SK-N-SH (cell line): ENCODE results near the gene POLR3E. TPM values are rescaled to one million over a fixed set of nuclear protein-coding genes. Genes with fewer than 3 reads are reported as not detected.

Experiments used
- CTCF ChIA-PET: fragments of 300-600, 350-600 bp; formaldehyde crosslinking; extraction: SDS; loops from one replicate; lab custom pipeline; 2021; lab: Yijun Ruan, JAX
- POLR2A ChIA-PET: fragments of 350-600 bp; sonication (Branson Sonifier 250); formaldehyde crosslinking; extraction: SDS; loops from one replicate; lab custom pipeline; 2020; ENCODE audit warnings: antibody characterized with exemption, inconsistent platforms; lab: Yijun Ruan, JAX
- DNase-seq: peaks from one replicate; pipeline ENCODE4 v3.0.0; 2012
- H2AFZ ChIP-seq: fragments of 200-600 bp; sonication (generic); 2 replicates; pipeline ENCODE4 v1.8.1; 2016; ENCODE audit warnings: antibody characterized with exemption, mild to moderate bottlenecking, low read depth
- H3F3A ChIP-seq: fragments of 200-600 bp; sonication (generic); replicated peaks from 2 replicates; pipeline ENCODE3; 2016; ENCODE audit warnings: antibody characterized with exemption, mild to moderate bottlenecking; ENCODE audit not compliant: insufficient read depth
- H3K27ac ChIP-seq, 2 experiments: fragments of 200-500 bp in 1 of 2; fragments of 200-600 bp in 1 of 2; sonication (Bioruptor generic) in 1 of 2; sonication (generic), shearing (Covaris generic) in 1 of 2; 2 replicates each; pipeline versions ENCODE4 v1.5.1 to v1.6.1; 2014 to 2016; ENCODE audit warnings: low read depth in 2 of 2, inconsistent platforms in 1 of 2, low read length in 1 of 2, mild to moderate bottlenecking in 1 of 2, mixed read lengths in 1 of 2
- H3K27me3 ChIP-seq: fragments of 200-600 bp; sonication (generic), shearing (Covaris generic); 2 replicates; pipeline ENCODE4 v1.6.1; 2016; ENCODE audit warnings: mixed run types; ENCODE audit not compliant: insufficient read depth
- H3K36me3 ChIP-seq, 2 experiments: fragments of 200-500 bp in 1 of 2; fragments of 200-600 bp in 1 of 2; sonication (Bioruptor generic) in 1 of 2; sonication (generic) in 1 of 2; replicated peaks in 1 of 2; 2 replicates each; pipeline versions ENCODE3 to v1.5.1; 2014 to 2016; ENCODE audit warnings: low read length in 1 of 2, mild to moderate bottlenecking in 1 of 2; ENCODE audit not compliant: insufficient read depth in 2 of 2, control insufficient read depth in 1 of 2
- H3K4me1 ChIP-seq, 2 experiments: fragments of 200-500 bp in 1 of 2; fragments of 200-600 bp in 1 of 2; sonication (Bioruptor generic) in 1 of 2; sonication (generic), shearing (Covaris generic) in 1 of 2; 2 replicates each; pipeline versions ENCODE4 v1.5.1 to v1.6.1; 2014 to 2016; ENCODE audit warnings: low read depth in 1 of 2, low read length in 1 of 2, mixed run types in 1 of 2; ENCODE audit not compliant: insufficient read depth in 2 of 2, control insufficient read depth in 1 of 2
- H3K4me2 ChIP-seq: fragments of 200-600 bp; sonication (generic), shearing (Covaris generic); 2 replicates; pipeline ENCODE4 v1.6.1; 2017; ENCODE audit warnings: mixed run types
- H3K4me3 ChIP-seq, 2 experiments: fragments of 200-500 bp in 1 of 2; fragments of 200-600 bp in 1 of 2; sonication (Bioruptor generic) in 1 of 2; sonication (generic), shearing (Covaris generic) in 1 of 2; 2 replicates each; pipeline versions ENCODE4 v1.5.1 to v1.8.1; 2014 to 2016; ENCODE audit warnings: low read depth in 2 of 2, inconsistent platforms in 1 of 2, low read length in 1 of 2, mild to moderate bottlenecking in 1 of 2, mixed read lengths in 1 of 2, moderate library complexity in 1 of 2
- H3K79me2 ChIP-seq: fragments of 200-600 bp; sonication (generic); 2 replicates; pipeline ENCODE4 v1.8.1; 2017; ENCODE audit warnings: mild to moderate bottlenecking; ENCODE audit not compliant: insufficient read depth
- H3K9ac ChIP-seq: fragments of 200-600 bp; sonication (generic); 2 replicates; pipeline ENCODE4 v1.6.1; 2017; ENCODE audit warnings: mixed run types
- H3K9me2 ChIP-seq: fragments of 200-600 bp; sonication (generic); 2 replicates; pipeline ENCODE4 v1.6.1; 2017; ENCODE audit warnings: mixed run types
- H3K9me3 ChIP-seq: fragments of 200-600 bp; sonication (generic); 2 replicates; pipeline ENCODE4 v1.6.1; 2017; ENCODE audit warnings: mixed run types, mild to moderate bottlenecking, moderate library complexity
- H4K20me1 ChIP-seq: fragments of 200-600 bp; sonication (generic); 2 replicates; pipeline ENCODE4 v1.6.1; 2017; ENCODE audit warnings: mild to moderate bottlenecking, mixed run types; ENCODE audit not compliant: insufficient read depth
- EZH2phosphoT487 ChIP-seq: fragments of 200-600 bp; sonication (generic); IDR thresholded peaks from 2 replicates; pipeline ENCODE4 v1.6.1; 2017; ENCODE audit warnings: low read depth, mixed run types, mild to moderate bottlenecking, antibody characterized with exemption, moderate library complexity, borderline replicate concordance
- FOSL2 ChIP-seq: IDR thresholded peaks from 2 replicates; pipeline ENCODE4 v1.4.0; 2012; ENCODE audit warnings: low read depth, mild to moderate bottlenecking, moderate library complexity, borderline replicate concordance
- GATA2 ChIP-seq: sonication (generic); formaldehyde crosslinking; IDR thresholded peaks from 2 replicates; pipeline ENCODE4 v1.5.0; 2020; ENCODE audit warnings: mild to moderate bottlenecking, missing genetic modification reagents
- MEF2A ChIP-seq: IDR thresholded peaks from 2 replicates; pipeline ENCODE4 v1.4.0; 2012; ENCODE audit warnings: low read depth, borderline replicate concordance
- NFIC ChIP-seq: IDR thresholded peaks from 2 replicates; pipeline ENCODE4 v1.4.0; 2012; ENCODE audit warnings: borderline replicate concordance
- RFX5 ChIP-seq: IDR thresholded peaks from 2 replicates; pipeline ENCODE4 v1.6.1; 2012; ENCODE audit warnings: mild to moderate bottlenecking, improper control_type of control experiment, low read length
- TAF1 ChIP-seq: IDR thresholded peaks from 2 replicates; pipeline ENCODE4 v1.6.1; 2012; ENCODE audit warnings: low read depth, mild to moderate bottlenecking, low read length, moderate library complexity, borderline replicate concordance
- YY1 ChIP-seq: IDR thresholded peaks from 2 replicates; pipeline ENCODE4 v1.4.0; 2012; ENCODE audit warnings: low read depth, mild to moderate bottlenecking
- WGBS: methylation state at CpG from one replicate; pipeline ENCODE4 v1.1.6; 2017; ENCODE audit warnings: low lambda C conversion rate; 5-methylcytosine and 5-hydroxymethylcytosine counted together
- polyA plus RNA-seq, 3 experiments: library from polyadenylated mRNA; depleted of rRNA; stranded (reverse); fragments of >200 nt; gene quantifications; 2 replicates each; pipeline ENCODE4 v1.2.3, GENCODE V29; 2012
- TF ChIP-seq, protein P1 (sequence below): IDR thresholded peaks from 2 replicates; pipeline ENCODE4 v1.4.0; 2012; ENCODE audit warnings: low read depth, borderline replicate concordance
- TF ChIP-seq, protein P2 (sequence below): IDR thresholded peaks from 2 replicates; pipeline ENCODE4; 2012
- TF ChIP-seq, protein P3 (sequence below): IDR thresholded peaks from 2 replicates; pipeline ENCODE4 v1.4.0; 2012; ENCODE audit warnings: low read depth, borderline replicate concordance
- TF ChIP-seq, protein P4 (sequence below): IDR thresholded peaks from 2 replicates; pipeline ENCODE4 v1.6.1; 2012; ENCODE audit warnings: mild to moderate bottlenecking, low read depth, low read length, moderate library complexity
- TF ChIP-seq, protein P5 (sequence below): fragments of 200-600 bp; sonication (generic); IDR thresholded peaks from 2 replicates; pipeline ENCODE4 v1.6.1; 2017; ENCODE audit warnings: antibody characterized with exemption, mild to moderate bottlenecking, moderate library complexity
- TF ChIP-seq, protein P6 (sequence below): IDR thresholded peaks from 2 replicates; pipeline ENCODE4 v1.4.0; 2012; ENCODE audit warnings: low read depth

POLR3E gene
- polyA plus RNA-seq, 1 of the 3 experiments (the other 2 are of a cell fraction), result 59.6 TPM

DNA sequence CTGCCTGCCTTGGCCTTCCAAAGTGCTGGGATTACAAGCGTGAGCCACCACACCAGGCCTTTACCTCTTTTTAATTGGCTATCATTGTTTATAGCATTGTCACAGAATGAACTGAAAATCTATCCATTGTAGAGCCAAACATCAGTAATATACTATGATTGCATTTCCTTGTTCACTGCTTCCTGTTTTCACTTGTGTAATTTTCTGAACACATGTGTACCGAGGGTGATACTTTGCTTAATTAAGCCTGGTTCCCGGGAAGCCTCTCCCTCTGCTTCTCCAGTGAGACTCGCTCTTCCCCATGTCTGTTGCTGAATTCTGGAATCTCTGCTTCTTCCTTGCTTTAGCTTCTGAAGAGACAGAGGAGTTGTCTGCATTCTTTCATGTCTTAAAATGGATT, 33.1 kb downstream of the POLR3E start:
- Histone ChIP-seq H3K79me2 (peaks cover 10% of the 10 kb centered on the region; the same call in 1 of the 2 replicates), H3K36me3 (peaks cover 19 to 70% of the 10 kb centered on the region in 2 experiments), H4K20me1 (no peaks in the 10 kb centered on the region), H3K4me2 (no peak overlapping the region), H3K9me3 (no peaks in the 10 kb centered on the region), H3K4me1 (peaks cover 0 to 3% of the 10 kb centered on the region in 2 experiments; a peak in 1 of 4 replicates), H3F3A (peaks cover 23% of the 10 kb centered on the region), H3K27me3 (no peaks in the 10 kb centered on the region), H3K9ac (no peak overlapping the region), H3K4me3 (no peak overlapping the region), H2AFZ (no peak overlapping the region), H3K27ac (no peak overlapping the region), H3K9me2 (no peaks in the 10 kb centered on the region)
- POLR2A ChIA-PET, result no interaction called here
- WGBS, result 93% methylated on average over 4 of the region's 4 CpGs
- DNase-seq, result no peak
- CTCF ChIA-PET, result interaction anchor here (2.9 kb wide), 1 partner anchor 9 kb away, joined by 15 read pairs; no protein-coding TSS in a partner anchor
- TF ChIP-seq YY1 (no peak), FOSL2 (no peak), RFX5 (no peak), MEF2A (no peak), NFIC (no peak)

DNA sequence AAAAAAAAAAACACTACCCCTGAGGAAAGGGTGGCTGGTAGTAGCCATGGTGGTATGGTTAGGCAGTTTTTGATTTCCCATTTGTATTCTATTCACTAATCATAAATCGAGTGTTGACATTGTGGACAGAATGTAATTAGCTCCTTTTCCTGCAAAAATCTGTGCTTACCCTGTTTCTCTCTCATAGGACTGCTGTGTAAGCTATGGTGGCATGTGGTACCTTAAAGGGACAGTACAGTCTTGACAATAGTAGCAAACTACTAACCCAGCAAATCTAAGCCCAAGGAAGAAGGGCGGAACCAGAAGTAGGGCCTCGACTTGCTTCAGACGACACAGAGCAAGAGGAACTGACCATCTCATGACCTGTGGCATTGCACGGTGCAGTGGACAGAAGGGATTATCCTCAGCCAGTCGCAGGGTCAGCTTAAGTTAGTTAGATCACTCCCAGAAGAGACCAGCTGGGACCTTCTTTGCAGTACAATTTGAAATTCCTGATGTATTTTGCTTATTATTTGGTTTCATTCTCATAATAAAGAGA, 36.3 kb downstream of the POLR3E start:
- WGBS, result 93% methylated on average over 4 of the region's 6 CpGs
- Histone ChIP-seq H3F3A (peaks cover 42% of the 10 kb centered on the region), H3K4me3 (no peak overlapping the region), H3K27ac (no peak overlapping the region), H2AFZ (no peak overlapping the region), H3K9me2 (no peaks in the 10 kb centered on the region), H3K4me2 (no peak overlapping the region), H3K36me3 (peaks cover 46 to 57% of the 10 kb centered on the region in 2 experiments), H3K4me1 (no peaks in the 10 kb centered on the region), H3K9me3 (peaks cover 9% of the 10 kb centered on the region; the same call in 1 of the 2 replicates), H3K79me2 (peaks cover 29% of the 10 kb centered on the region), H4K20me1 (no peaks in the 10 kb centered on the region), H3K27me3 (no peaks in the 10 kb centered on the region), H3K9ac (no peak overlapping the region)
- TF ChIP-seq, protein P1, sequence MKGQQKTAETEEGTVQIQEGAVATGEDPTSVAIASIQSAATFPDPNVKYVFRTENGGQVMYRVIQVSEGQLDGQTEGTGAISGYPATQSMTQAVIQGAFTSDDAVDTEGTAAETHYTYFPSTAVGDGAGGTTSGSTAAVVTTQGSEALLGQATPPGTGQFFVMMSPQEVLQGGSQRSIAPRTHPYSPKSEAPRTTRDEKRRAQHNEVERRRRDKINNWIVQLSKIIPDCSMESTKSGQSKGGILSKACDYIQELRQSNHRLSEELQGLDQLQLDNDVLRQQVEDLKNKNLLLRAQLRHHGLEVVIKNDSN, result no peak
- TF ChIP-seq, protein P2, sequence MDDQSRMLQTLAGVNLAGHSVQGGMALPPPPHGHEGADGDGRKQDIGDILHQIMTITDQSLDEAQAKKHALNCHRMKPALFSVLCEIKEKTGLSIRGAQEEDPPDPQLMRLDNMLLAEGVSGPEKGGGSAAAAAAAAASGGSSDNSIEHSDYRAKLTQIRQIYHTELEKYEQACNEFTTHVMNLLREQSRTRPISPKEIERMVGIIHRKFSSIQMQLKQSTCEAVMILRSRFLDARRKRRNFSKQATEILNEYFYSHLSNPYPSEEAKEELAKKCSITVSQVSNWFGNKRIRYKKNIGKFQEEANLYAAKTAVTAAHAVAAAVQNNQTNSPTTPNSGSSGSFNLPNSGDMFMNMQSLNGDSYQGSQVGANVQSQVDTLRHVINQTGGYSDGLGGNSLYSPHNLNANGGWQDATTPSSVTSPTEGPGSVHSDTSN, result no peak
- no peak for TF ChIP-seq EZH2phosphoT487
- no peak for TF ChIP-seq GATA2 (CRISPR knock-in tag)
- TF ChIP-seq, protein P3, sequence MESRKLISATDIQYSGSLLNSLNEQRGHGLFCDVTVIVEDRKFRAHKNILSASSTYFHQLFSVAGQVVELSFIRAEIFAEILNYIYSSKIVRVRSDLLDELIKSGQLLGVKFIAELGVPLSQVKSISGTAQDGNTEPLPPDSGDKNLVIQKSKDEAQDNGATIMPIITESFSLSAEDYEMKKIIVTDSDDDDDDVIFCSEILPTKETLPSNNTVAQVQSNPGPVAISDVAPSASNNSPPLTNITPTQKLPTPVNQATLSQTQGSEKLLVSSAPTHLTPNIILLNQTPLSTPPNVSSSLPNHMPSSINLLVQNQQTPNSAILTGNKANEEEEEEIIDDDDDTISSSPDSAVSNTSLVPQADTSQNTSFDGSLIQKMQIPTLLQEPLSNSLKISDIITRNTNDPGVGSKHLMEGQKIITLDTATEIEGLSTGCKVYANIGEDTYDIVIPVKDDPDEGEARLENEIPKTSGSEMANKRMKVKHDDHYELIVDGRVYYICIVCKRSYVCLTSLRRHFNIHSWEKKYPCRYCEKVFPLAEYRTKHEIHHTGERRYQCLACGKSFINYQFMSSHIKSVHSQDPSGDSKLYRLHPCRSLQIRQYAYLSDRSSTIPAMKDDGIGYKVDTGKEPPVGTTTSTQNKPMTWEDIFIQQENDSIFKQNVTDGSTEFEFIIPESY, result no peak
- TF ChIP-seq, protein P4, sequence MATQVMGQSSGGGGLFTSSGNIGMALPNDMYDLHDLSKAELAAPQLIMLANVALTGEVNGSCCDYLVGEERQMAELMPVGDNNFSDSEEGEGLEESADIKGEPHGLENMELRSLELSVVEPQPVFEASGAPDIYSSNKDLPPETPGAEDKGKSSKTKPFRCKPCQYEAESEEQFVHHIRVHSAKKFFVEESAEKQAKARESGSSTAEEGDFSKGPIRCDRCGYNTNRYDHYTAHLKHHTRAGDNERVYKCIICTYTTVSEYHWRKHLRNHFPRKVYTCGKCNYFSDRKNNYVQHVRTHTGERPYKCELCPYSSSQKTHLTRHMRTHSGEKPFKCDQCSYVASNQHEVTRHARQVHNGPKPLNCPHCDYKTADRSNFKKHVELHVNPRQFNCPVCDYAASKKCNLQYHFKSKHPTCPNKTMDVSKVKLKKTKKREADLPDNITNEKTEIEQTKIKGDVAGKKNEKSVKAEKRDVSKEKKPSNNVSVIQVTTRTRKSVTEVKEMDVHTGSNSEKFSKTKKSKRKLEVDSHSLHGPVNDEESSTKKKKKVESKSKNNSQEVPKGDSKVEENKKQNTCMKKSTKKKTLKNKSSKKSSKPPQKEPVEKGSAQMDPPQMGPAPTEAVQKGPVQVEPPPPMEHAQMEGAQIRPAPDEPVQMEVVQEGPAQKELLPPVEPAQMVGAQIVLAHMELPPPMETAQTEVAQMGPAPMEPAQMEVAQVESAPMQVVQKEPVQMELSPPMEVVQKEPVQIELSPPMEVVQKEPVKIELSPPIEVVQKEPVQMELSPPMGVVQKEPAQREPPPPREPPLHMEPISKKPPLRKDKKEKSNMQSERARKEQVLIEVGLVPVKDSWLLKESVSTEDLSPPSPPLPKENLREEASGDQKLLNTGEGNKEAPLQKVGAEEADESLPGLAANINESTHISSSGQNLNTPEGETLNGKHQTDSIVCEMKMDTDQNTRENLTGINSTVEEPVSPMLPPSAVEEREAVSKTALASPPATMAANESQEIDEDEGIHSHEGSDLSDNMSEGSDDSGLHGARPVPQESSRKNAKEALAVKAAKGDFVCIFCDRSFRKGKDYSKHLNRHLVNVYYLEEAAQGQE, result no peak
- TF ChIP-seq, protein P5, sequence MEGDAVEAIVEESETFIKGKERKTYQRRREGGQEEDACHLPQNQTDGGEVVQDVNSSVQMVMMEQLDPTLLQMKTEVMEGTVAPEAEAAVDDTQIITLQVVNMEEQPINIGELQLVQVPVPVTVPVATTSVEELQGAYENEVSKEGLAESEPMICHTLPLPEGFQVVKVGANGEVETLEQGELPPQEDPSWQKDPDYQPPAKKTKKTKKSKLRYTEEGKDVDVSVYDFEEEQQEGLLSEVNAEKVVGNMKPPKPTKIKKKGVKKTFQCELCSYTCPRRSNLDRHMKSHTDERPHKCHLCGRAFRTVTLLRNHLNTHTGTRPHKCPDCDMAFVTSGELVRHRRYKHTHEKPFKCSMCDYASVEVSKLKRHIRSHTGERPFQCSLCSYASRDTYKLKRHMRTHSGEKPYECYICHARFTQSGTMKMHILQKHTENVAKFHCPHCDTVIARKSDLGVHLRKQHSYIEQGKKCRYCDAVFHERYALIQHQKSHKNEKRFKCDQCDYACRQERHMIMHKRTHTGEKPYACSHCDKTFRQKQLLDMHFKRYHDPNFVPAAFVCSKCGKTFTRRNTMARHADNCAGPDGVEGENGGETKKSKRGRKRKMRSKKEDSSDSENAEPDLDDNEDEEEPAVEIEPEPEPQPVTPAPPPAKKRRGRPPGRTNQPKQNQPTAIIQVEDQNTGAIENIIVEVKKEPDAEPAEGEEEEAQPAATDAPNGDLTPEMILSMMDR, result no peak
- TF ChIP-seq TAF1, result no peak
- TF ChIP-seq, protein P6, sequence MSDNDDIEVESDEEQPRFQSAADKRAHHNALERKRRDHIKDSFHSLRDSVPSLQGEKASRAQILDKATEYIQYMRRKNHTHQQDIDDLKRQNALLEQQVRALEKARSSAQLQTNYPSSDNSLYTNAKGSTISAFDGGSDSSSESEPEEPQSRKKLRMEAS, result no peak
- no peak for TF ChIP-seq YY1
- POLR2A ChIA-PET, result no interaction called here
- CTCF ChIA-PET, result interaction anchor here (1.3 kb wide), 1 partner anchor 13 kb away, joined by 4 read pairs; no protein-coding TSS in a partner anchor
- DNase-seq, result no peak
